ENCODE results near the gene DHX16. TPM values are rescaled to one million over a fixed set of nuclear protein-coding genes. Genes with fewer than 3 reads are reported as not detected.

Gene DHX16
- total and polyA plus RNA-seq, 2 donors (not counting 1 experiment from before 2014, with no cell fraction given), result 51.1 to 71.7 TPM

- DNase-seq (peak; percentile 42), ATAC-seq (ENCODE audit: low read depth) (no peak)
- Histone ChIP-seq H3K79me2 (ENCODE audit: control insufficient read depth, insufficient read depth, low read length) (peaks cover 74% of the 10 kb centered on the region), H3K9me3 (ENCODE audit: control extremely low read depth in 1 of 3, control insufficient read depth in 2 of 3, insufficient read depth in 1 of 3, low read length in 2 of 3) (no peaks in the 10 kb centered on the region), H3K9ac (ENCODE audit: low read length) (peak overlapping the region; percentile 98), H3K4me2 (replicated peaks; ENCODE audit: low read depth, low read length, poor library complexity, severe bottlenecking) (peak overlapping the region; percentile 100), H2AFZ (ENCODE audit: insufficient read depth, low read depth, low read length, poor library complexity, severe bottlenecking) (peak overlapping the region; percentile 82), H3K27me3 (replicated peaks in 1 of 4; ENCODE audit: control extremely low read depth in 1 of 4, control insufficient read depth in 3 of 4, insufficient read depth in 4 of 4, low read length in 3 of 4) (no peaks in the 10 kb centered on the region), H3K27ac (ENCODE audit: low read length in 2 of 2) (peak overlapping the region; percentile 93 to 97), H3K4me1 (ENCODE audit: control insufficient read depth in 2 of 2, insufficient read depth in 2 of 2, low read length in 2 of 2) (peaks cover 50 to 52% of the 10 kb centered on the region in 2 donors), H3K36me3 (replicated peaks in 1 of 2; ENCODE audit: control extremely low read depth in 1 of 2, control insufficient read depth in 1 of 2, extremely low read depth in 1 of 2, insufficient read depth in 2 of 2, low read length in 1 of 2) (peaks cover 0 to 14% of the 10 kb centered on the region in 2 experiments), H3K4me3 (ENCODE audit: control extremely low read depth in 1 of 5, extremely low read depth in 1 of 5, insufficient read depth in 1 of 5, low read depth in 2 of 5, low read length in 4 of 5) (peak overlapping the region; percentile 91 to 100 (median 97)), H4K20me1 (ENCODE audit: control insufficient read depth, insufficient read depth, low read length, poor library complexity, severe bottlenecking) (peaks cover 63% of the 10 kb centered on the region)
- POLR2A ChIA-PET, result interaction anchor here (0.5 to 8.7 kb wide), 3 partner anchors 35 to 198 kb away, joined by 4 to 216 read pairs (median 4); partner anchors contain the start of genes MDC1 and TUBB
- H3K27me3 Mint-ChIP-seq, result no peaks in the 10 kb centered on the region
- WGBS (ENCODE audit: insufficient coverage), result 5% methylated on average over 29 of the region's 29 CpGs
- peak overlapping the region; percentile 97 for H3K4me3 Mint-ChIP-seq
- H3K27ac Mint-ChIP-seq, result peak overlapping the region; percentile 99
- peaks cover 72% of the 10 kb centered on the region for H3K4me1 Mint-ChIP-seq
- TF ChIP-seq EZH2 (IDR thresholded peaks at IDR 0.05; ENCODE audit: borderline replicate concordance, insufficient read depth, low read depth, low read length, poor library complexity, severe bottlenecking) (no peak), CTCF (IDR thresholded peaks at IDR 0.05) (no peak)
- H3K9me3 Mint-ChIP-seq (ENCODE audit: insufficient read depth), result no peaks in the 10 kb centered on the region
- CTCF ChIA-PET, result interaction anchor here (19.8 kb wide), 1 partner anchor 42 kb away, joined by 963 read pairs; the partner anchor contains the start of genes MDC1 and TUBB
- intact Hi-C loops (cut with micrococcal nuclease), result loop anchor here (2.0 kb wide), 1 partner anchor 13 kb away; the partner anchor contains the start of gene DHX16
Observed at GRCh38 chr6:30685157-30686008, 12.6 kb upstream of the DHX16 start.
